GM18907 (cell line): ENCODE measurements around the gene DIP2B.
"Not testable (repeated sequence)": the region's sequence is repeated elsewhere in the genome, so short reads cannot be mapped to it uniquely, and the experiment has no call there.

ENCODE experiments used
- ATAC-seq: cut with Tn5 transposase; IDR thresholded peaks from one replicate; pipeline ENCODE4 v1.9.1; 2021; ENCODE audit warnings: mild to moderate bottlenecking, moderate library complexity; ENCODE audit not compliant: unreplicated experiment

DIP2B gene, protein sequence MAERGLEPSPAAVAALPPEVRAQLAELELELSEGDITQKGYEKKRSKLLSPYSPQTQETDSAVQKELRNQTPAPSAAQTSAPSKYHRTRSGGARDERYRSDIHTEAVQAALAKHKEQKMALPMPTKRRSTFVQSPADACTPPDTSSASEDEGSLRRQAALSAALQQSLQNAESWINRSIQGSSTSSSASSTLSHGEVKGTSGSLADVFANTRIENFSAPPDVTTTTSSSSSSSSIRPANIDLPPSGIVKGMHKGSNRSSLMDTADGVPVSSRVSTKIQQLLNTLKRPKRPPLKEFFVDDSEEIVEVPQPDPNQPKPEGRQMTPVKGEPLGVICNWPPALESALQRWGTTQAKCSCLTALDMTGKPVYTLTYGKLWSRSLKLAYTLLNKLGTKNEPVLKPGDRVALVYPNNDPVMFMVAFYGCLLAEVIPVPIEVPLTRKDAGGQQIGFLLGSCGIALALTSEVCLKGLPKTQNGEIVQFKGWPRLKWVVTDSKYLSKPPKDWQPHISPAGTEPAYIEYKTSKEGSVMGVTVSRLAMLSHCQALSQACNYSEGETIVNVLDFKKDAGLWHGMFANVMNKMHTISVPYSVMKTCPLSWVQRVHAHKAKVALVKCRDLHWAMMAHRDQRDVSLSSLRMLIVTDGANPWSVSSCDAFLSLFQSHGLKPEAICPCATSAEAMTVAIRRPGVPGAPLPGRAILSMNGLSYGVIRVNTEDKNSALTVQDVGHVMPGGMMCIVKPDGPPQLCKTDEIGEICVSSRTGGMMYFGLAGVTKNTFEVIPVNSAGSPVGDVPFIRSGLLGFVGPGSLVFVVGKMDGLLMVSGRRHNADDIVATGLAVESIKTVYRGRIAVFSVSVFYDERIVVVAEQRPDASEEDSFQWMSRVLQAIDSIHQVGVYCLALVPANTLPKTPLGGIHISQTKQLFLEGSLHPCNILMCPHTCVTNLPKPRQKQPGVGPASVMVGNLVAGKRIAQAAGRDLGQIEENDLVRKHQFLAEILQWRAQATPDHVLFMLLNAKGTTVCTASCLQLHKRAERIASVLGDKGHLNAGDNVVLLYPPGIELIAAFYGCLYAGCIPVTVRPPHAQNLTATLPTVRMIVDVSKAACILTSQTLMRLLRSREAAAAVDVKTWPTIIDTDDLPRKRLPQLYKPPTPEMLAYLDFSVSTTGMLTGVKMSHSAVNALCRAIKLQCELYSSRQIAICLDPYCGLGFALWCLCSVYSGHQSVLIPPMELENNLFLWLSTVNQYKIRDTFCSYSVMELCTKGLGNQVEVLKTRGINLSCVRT (N-terminal part only)

DNA sequence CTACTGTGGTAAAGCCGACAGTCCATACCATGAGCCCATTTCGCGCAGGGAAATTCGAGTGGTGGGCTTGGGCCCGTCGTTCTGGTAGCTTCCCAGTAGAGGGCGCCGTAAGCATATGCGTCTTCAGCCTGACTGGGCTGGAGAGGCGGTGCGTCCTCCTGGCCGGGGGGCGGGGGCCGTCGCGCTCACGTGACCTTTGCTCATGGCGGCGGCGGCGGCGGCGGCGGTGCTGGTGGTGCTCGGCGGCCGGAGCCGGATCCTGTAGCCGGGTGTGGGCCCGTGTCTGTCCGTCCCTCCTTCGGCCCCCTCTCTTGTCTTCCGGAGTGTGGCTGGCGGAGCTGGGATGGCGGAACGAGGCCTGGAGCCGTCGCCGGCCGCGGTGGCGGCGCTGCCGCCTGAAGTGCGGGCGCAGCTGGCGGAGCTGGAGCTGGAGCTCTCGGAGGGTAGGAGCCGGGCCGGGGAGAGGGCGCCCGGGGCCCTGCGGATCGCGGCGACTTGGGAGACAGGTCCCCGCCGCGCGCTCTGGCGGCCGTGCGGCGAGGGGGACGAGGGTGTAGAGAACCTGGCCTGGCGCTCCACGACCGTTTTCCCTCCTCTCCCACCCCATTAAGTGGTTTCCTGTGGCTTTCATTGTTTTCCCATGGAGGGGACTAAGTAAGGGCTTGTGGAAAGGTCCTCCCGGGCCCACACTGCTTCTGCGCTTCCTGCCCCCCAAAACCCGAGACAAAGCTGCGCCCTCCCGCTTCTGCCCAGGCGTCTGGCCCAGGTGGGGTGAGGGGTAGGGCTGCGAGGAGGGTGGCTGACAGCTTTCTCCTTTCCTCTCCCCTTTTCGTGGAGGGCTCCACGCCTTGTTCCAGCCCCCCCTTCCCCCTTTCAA is at the start of gene DIP2B:
Gene DIP2B, plus strand, starts transcription at position 188 of the 877 bp plus-strand sequence. Its CDS starts 156 bp downstream, at position 344.
- ATAC-seq: peak; percentile 65

DNA sequence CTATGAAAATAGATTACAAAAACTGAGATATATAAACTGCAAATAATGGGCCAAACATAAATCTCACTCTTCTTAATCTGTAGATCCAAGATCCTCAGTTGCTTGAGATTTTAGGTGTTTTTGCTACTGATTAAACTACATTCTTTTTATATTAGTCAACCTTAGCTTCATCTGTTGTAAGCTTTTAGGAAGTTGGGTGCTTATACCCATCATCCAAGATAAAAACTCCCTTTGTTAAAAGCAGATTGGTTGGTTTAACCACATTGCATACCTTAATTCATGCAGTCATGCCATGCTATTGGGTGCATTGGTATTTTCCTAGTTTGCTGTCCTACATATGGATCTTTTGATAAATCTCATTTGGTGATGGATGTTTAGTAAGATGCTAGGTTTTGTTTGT is 46.2 kb upstream of the DIP2B start:
- no peak for ATAC-seq

DNA sequence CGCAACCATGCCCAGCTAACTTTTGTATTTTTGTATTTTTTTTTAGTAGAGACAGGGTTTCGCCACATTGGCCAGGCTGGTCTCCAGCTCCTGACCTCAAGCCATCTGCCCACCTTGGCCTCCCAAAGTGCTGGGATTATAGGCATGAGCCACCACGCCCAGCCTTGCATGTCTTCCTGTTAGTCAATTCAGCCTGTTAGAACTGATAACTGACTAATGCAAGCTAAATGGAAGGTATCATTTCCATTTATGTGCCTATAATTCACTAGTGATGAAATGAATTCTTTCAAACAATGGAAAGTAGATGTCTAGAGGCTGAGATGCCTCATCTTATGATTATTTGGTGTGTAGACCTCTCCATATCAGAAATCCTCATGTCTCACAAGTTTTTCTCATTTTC is 37.3 kb upstream of the DIP2B start:
- no peak for ATAC-seq

DNA sequence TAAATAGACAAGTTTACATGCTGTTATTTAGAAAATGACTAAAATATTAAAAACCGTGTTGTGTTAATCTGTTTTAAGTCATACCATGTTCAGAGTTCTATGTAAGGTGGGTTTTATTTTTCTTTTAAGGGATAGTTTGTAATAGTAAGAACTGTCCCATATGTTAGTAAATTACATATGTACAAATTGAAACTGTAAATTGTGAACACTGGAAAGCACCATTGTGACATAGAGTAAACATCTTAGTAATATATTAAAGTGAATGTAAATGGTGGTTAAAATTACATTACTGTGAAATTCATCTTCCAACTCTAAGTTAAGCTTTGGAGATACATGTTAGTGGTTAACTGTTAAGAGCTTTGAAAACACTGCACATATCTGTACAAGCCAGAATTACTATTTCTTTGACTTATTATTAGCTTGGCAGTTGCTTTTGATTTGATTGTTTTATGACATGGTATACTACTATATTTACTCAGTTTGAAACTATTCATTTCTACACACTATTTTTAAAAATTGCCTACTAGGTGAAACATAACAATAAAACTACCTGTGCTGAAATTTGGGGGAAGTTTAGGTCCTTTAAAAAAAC is 27.4 kb upstream of the DIP2B start:
- ATAC-seq: no peak

DNA sequence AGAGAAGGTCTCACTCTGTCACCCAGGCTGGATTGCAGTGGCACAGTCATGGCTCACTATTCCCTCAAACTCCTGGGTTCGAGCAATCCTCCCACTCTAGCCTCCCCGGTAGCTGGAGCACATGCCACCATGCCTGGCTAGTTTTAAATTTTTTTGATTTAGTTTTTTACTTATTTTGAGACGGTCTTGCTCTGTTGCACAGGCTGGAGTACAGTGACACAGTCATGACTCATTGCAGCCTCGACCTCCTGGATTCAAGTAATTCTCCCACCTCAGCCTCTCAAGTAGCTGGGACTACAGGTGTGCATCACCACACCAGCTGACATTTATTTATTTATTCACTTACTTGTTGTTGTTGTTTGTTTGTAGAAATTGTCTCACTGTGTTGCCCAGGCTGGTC is 22.2 kb upstream of the DIP2B start:
- no peak for ATAC-seq

DNA sequence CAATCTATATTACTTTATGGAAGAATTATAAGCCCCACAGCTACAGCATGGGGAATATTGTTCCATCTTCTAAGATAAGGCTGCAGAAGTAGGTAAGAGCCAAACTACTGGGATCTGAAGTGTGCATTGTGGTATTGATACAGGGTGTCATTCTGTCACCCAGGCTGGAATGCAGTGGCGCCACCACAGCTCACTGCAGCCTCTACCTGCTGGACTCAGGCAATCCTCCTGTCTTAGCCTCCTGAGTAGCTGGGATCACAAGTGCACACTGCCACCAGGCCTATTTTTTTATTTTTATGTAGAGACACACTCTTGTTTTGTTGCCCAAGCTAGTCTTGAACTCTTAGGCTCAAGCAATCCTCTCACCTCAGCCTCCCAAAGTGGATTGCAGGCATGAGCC is 21.3 kb upstream of the DIP2B start:
- ATAC-seq: no peak

DNA sequence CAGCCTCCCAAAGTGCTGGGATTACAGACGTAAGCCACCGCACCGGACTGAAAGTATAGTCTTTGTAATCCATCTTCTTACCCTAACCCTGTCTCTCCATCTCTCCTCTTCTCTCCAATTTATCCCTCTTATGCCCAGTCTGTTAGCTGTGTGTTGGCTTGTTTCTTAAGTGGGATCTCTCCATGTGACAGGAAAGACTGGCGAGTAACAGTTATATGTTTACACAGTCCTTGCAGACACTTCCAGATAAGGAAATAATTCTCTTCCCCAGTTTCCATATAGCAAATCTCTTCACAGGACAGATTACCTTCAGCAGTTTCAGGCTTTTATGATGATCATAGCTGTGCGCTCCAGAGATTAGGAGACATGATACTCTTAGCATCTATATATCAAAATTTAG is 16.0 kb upstream of the DIP2B start:
- no peak for ATAC-seq

DNA sequence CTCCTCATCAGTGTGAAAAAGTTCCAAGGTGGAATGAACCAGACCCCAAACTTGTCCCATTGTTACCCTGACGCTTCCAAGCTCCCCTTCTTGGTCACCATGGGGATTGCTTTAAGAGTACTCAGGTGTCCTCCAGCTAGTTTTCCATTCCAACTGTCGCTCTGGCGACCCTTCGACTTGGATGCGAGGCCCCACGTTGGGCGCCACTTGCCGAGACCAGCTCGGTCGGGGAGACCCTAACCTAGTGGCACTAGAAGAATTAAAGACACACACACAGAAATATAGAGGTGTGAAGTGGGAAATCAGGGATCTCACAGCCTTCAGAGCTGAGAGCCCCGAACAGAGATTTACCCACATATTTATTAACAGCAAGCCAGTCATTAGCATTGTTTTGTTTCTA is 6.7 kb upstream of the DIP2B start:
- ATAC-seq: not testable (repeated sequence)

DNA sequence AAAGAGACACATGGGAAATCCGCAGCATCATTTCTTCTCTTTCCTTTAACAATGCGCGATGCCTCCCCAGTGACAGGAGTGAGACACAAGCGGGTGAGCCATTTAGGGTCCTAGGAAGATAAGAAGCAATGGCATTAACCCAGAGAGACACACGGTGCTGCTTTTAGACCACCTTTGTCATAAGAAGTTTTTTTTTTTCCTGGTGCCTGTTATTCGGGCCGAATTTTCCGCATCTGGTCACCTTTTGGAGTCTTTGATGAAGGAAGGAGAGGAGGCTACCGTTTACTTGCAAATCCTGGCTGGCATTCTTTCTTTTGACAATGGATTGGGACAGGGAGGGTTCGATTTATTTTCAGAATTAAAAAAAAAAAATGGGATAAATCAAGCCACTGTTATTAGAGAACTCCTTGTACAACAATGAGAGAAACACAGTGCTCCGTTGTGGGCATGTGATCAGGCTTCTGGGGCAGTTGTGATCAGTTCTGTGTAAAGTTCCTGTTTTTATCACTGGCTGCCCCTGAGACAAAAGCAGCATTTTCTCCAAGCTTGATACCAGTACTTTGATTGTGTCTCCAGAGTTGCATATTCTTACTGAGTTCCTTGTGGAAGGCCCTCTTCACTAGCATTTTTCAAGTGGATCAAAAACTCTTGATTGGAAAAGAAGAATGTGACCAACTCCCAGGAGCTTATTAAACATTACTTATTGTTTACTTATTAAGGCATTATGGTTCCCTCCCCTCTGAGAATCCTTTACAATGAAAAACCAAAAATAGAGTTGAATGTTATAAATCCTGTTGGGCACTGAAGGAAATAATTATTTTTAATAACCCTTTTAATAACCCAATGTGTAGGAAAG is 1.1 kb downstream of the DIP2B start:
- no peak for ATAC-seq

DNA sequence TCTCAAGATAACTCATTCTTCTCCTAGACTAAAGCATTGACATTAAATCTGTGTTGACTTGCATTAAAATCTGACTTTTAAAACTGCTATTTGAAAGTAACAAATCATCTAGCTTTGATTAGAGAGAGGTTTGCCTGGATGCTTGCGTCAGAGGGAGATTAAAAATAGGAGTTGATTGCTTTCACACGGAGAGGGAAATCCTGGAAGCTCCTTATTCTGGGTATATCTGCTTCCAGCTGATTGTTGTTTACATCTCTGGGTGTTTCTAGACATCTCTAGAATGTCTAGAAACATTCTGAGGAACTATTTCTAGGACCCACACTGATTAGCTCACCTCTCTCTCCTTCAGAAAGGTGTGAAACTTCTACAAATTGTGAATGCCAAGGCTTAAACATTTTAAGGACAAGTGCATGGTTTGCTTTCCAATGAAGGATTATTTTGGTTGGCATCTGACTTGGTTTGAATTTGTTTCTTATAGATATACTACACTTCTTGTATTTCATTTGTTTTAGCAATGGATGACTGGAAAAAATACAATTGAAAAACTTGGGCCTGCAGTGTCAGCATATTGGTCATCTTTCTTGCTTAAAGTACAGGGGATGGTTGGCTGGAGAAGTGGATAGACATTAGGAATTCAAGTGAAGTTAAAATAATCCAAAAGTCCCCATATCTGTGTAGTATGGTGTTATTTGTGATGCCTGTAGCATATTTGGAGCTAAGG is 2.1 kb downstream of the DIP2B start:
- no peak for ATAC-seq

DNA sequence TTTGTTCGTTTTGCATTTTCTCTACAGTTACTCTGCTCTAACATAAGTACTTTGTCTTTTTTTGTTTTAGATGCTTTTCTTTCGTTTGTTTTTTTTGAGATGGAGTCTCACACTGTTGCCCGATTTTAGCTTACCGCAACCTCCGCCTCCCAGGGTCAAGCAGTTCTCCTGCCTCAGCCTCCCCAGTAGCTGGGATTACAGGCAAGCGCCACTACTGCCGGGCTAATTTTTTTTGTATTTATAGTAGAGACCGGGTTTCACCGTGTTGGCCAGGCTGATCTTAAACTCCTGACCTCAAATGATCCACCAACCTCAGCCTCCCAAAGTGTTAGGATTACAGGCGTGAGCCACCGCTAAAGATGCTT is 2.7 kb downstream of the DIP2B start:
- no peak for ATAC-seq

DNA sequence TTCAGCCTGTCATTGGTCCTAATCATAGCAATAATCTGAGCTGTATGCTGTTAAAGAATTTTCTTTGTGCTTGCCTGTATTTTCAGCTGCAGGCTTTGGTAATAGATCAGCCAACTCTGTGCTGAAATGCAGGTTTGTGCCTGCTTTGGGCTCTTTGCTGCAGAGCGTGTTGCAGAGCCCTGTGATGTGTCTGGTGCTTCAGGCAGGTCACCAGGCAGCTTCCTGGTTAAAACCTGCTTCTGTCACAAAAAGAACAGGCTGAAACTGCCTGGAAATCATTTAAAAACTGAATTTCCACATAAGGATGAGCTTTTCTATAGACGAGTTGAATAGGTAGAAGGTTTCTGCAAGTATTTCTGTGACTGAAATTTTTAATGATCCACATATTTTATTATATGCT is 3.1 kb downstream of the DIP2B start:
- no peak for ATAC-seq

DNA sequence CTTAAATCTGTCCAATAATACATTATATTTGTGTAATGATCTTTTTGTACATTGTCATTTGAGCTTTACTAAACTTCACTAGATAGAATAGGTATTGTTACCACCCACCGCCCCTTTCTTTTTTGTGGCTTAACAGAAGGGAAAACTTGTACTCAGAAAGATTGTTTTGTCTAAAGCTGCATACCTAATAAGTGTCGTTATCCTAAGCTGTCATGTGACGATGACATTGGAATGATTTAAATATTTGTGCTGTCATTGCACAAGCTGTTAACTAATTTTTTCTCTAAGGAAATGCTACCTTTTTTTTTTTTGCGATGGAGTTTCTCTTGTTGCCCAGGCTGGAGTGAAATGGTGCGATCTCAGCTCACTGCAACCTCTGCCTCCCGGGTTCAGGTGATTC is 3.6 kb downstream of the DIP2B start:
- no peak for ATAC-seq

DNA sequence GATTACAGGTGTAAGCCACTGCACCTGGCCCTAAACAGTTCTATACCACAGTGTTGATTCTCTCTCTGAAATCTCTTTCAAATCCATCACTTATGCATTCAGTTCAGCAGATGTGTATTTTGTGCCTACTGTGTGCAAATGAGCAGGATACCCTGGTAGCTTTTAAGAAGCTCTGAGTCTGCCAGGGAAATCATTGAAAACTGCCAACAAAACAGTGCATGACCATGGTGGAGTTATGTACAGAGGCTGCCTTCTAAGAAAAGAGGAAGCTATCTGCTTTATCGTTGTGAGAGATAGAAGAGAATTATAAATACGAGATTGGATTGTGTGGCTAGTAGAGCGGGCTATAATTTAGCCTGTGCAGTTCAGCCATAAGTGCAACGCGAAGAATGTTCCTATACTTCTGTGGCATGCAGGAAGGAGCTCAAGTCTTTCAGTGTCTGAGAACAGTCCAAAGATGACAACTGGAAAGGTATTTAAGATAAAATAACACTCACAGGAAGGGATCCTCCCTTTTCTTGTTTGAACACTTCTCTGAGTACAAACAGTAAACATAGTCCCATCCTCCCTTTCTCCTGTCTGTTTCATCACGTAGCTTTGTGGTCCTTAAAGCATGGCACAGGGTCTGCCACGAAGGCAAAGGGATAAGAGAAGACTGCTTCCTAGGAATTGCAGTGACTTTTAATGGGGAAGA is 4.3 kb downstream of the DIP2B start:
- no peak for ATAC-seq

DNA sequence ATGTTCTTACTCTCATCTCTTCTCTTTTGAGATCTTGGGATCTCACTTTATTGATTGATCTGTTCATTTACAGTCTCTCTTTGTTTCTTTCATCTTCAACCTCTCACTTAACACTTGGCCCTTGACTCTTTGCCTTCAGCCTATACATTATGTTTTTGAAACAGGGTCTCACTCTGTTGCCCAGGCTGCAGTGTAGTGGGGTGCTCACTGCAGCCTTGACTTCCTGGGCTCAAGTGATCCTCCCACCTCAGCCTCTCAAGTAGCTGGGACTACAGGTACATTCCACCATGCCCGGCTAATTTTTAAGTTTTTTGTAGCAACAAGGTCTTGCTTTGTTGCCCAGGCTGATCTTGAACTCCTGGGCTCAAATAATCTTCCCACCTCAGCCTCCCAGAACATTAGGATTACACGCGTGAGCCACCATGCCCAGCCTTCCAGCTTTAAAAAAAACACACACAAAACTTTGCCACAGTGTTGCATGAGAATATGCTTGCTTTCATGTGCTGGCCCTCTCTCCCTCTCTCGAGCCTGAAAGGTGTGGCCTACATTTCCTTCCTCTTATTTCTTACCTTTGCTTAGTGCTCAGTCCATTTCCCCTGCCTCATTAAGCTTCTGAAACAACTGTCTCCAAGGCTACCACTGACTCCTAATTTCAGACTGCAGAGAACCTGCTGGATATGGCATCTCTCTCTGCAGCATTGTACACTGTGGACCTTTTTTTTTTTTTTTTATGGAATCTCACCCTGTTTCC is 9.9 kb downstream of the DIP2B start:
- no peak for ATAC-seq

DNA sequence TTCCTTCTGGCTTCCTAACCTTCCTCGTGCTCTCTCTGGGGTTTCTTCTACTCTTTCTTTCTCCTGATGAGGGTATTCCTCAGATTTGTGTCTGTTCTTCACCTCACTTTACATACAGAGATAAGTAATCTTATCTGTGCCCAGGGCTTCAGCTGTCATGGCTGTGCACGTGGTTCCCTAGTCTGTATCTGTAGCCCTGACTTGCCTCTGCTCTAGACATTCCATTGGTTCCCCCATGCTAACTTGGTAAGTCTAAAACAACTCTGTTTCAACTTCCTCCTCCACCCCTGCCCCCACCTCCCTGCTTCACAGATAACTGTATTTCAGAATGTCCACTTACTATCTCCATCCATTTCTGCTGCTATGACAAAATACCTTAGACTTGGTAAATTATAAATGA is 10.8 kb downstream of the DIP2B start:
- no peak for ATAC-seq

DNA sequence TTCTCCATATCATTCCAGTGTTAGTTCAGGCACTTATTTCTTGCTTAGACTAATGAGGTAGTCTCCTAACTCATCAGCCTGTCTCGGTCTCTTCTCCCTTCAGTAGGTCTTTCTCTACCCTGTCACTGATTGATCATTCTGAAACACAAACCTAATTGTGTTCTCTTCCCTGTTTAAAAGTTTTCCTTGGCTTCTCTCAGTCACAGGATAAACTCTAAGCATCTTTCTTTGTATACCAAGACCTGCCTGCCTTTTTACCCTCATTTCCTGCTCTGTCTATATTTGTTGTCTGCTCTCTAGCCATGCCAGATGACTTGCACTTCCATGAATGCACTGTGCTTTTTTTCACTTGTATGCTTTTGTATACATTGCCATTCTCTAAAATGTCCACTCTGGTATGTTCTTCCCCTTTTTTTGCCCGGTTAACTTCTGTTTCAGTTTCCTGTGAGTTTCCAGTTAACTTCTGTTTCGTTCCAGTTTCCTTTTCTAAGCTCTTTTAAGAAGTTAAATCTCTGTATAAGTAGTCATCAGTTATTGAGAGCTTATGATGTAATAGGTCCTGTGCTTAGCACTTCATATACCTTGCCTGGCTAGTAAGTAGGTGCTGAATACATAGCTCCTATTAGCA is 12.8 kb downstream of the DIP2B start:
- peak; percentile 70 for ATAC-seq
